Measurements from ENCODE around the gene ZNF407. TPM values are rescaled to one million over a fixed set of nuclear protein-coding genes. Genes with fewer than 3 reads are reported as not detected.

The ZNF407 gene
- total and polyA plus RNA-seq, 7 donors: 2.4 to 10.2 (median 7.9) TPM

- no peak for TF ChIP-seq CTCF (IDR thresholded peaks at IDR 0.05)
- Histone ChIP-seq H3K27ac (no peak overlapping the region), H3K27me3 (ENCODE audit: insufficient read depth in 3 of 3, low read length in 2 of 3) (no peaks in the 10 kb centered on the region), H3K4me3 (no peak overlapping the region), H3K9me3 (no peaks in the 10 kb centered on the region), H3K36me3 (ENCODE audit: insufficient read depth in 1 of 2, low read depth in 1 of 2) (no peaks in the 10 kb centered on the region), H3K4me1 (no peaks in the 10 kb centered on the region)
- DNase-seq: no peak
- ATAC-seq: peak in 3 of 4 donors; percentile 66 to 79 (median 72)
- intact Hi-C loops (cut with DNase I): no loop called here
- 70 to 84% (median 78%) methylated on average over 2 of the region's 2 CpGs for WGBS, 3 donors
Measured at GRCh38 chr18:75003039-75003438, 405.4 kb downstream of the ZNF407 start.

- ATAC-seq (no peak), DNase-seq (no peak)
- H3K27me3 ChIP-seq (ENCODE audit: insufficient read depth in 3 of 3, low read length in 2 of 3): no peaks in the 10 kb centered on the region
- no peaks in the 10 kb centered on the region for H3K36me3 ChIP-seq (ENCODE audit: insufficient read depth in 1 of 2, low read depth in 1 of 2)
- H3K4me3 ChIP-seq: no peak overlapping the region
- WGBS, 3 donors: 90 to 93% (median 92%) methylated on average over 23 of the region's 23 CpGs
- intact Hi-C loops (cut with DNase I): no loop called here
- no peak overlapping the region for H3K27ac ChIP-seq
- H3K9me3 ChIP-seq: no peaks in the 10 kb centered on the region
- no peak for TF ChIP-seq CTCF (IDR thresholded peaks at IDR 0.05)
- H3K4me1 ChIP-seq: no peaks in the 10 kb centered on the region
Measured at GRCh38 chr18:75003764-75004690, 406.4 kb downstream of the ZNF407 start.

GRCh38 chr18:75005626-75006025 lies 408.0 kb downstream of the ZNF407 start:
- H3K27ac ChIP-seq: no peak overlapping the region

GRCh38 chr18:75008186-75008585 lies 410.5 kb downstream of the ZNF407 start:
- DNase-seq (no peak), ATAC-seq (no peak)
- no peak overlapping the region for H3K4me3 ChIP-seq
- intact Hi-C loops (cut with DNase I): no loop called here
- no peak for TF ChIP-seq CTCF (IDR thresholded peaks at IDR 0.05)
- H3K36me3 ChIP-seq (ENCODE audit: insufficient read depth in 1 of 2, low read depth in 1 of 2): no peaks in the 10 kb centered on the region
- no peaks in the 10 kb centered on the region for H3K9me3 ChIP-seq
- H3K27ac ChIP-seq: no peak overlapping the region
- WGBS, 3 donors: 80 to 90% (median 84%) methylated on average over 5 of the region's 5 CpGs
- no peaks in the 10 kb centered on the region for H3K27me3 ChIP-seq (ENCODE audit: insufficient read depth in 3 of 3, low read length in 2 of 3)
- peaks cover 6% of the 10 kb centered on the region for H3K4me1 ChIP-seq

More at GRCh38 chr18:75005626-75006025, 408.0 kb downstream of the ZNF407 start:
- whole genome bisulfite sequencing, 3 donors: 72 to 81% (median 74%) methylated on average over 8 of the region's 8 CpGs
- Histone ChIP-seq H3K36me3 (ENCODE audit: insufficient read depth in 1 of 2, low read depth in 1 of 2) (no peaks in the 10 kb centered on the region), H3K4me1 (peaks cover 1% of the 10 kb centered on the region), H3K4me3 (no peak overlapping the region), H3K9me3 (no peaks in the 10 kb centered on the region), H3K27me3 (ENCODE audit: insufficient read depth in 3 of 3, low read length in 2 of 3) (no peaks in the 10 kb centered on the region)
- intact Hi-C loops (cut with DNase I): no loop called here
- TF ChIP-seq CTCF (IDR thresholded peaks at IDR 0.05): no peak
- no peak for DNase-seq
- ATAC-seq: no peak

Data from psoas muscle (tissue), 8 donors.